HepG2 (cell line): Measurements from ENCODE around the gene SERPINF2. TPM values are rescaled to one million over a fixed set of nuclear protein-coding genes. Genes with fewer than 3 reads are reported as not detected.

Experiments
- BATF2 ChIP-seq: sonication (generic); formaldehyde crosslinking; IDR thresholded peaks from 2 replicates; pipeline ENCODE4 v1.8.0; 2022; ENCODE audit warnings: mild to moderate bottlenecking, missing genetic modification reagents, moderate library complexity
- CBFB ChIP-seq: sonication (generic); formaldehyde crosslinking; IDR thresholded peaks from 2 replicates; pipeline ENCODE4 v1.4.0; 2020; ENCODE audit warnings: missing genetic modification reagents
- CENPT ChIP-seq: sonication (generic); formaldehyde crosslinking; IDR thresholded peaks from 2 replicates; pipeline ENCODE4 v1.8.0; 2022; ENCODE audit warnings: low read depth, mild to moderate bottlenecking, moderate library complexity, missing genetic modification reagents
- CENPX ChIP-seq: sonication (generic); formaldehyde crosslinking; IDR thresholded peaks from 2 replicates; pipeline ENCODE4 v1.9.0; 2021; ENCODE audit warnings: mild to moderate bottlenecking, missing genetic modification reagents, moderate library complexity
- DMTF1 ChIP-seq: sonication (generic); formaldehyde crosslinking; IDR thresholded peaks from 2 replicates; pipeline ENCODE4 v1.4.0; 2020; ENCODE audit warnings: mild to moderate bottlenecking, missing genetic modification reagents
- ETV6 ChIP-seq: sonication (generic); formaldehyde crosslinking; conservative IDR thresholded peaks from 2 replicates; pipeline ENCODE4 v1.4.0; 2020; ENCODE audit warnings: missing genetic modification reagents
- HDAC1 ChIP-seq: sonication (generic); formaldehyde crosslinking; IDR thresholded peaks from 2 replicates; pipeline ENCODE4 v1.5.1; 2020; ENCODE audit warnings: mild to moderate bottlenecking, missing genetic modification reagents
- HMG20A ChIP-seq: IDR thresholded peaks from 2 replicates; pipeline ENCODE4 v1.6.1; 2016; ENCODE audit warnings: borderline replicate concordance
- HNRNPL ChIP-seq: fragments of 200-400 bp; formaldehyde crosslinking; IDR thresholded peaks from 2 replicates; pipeline ENCODE4 v1.6.1; 2017; ENCODE audit warnings: mild to moderate bottlenecking, low read depth, low read length
- KLF12 ChIP-seq: sonication (generic); formaldehyde crosslinking; IDR thresholded peaks from 2 replicates; pipeline ENCODE4 v1.4.0; 2020; ENCODE audit warnings: missing genetic modification reagents, borderline replicate concordance
- NONO ChIP-seq, 2 experiments: fragments of 450-650 bp in 1 of 2; sonication (generic) in 1 of 2; formaldehyde crosslinking in 1 of 2; IDR thresholded peaks in 1 of 2; conservative IDR thresholded peaks in 1 of 2; 2 replicates each; pipeline versions ENCODE4 v1.6.1 to v1.8.0; 2017 to 2022; ENCODE audit warnings: mild to moderate bottlenecking in 1 of 2, missing genetic modification reagents in 1 of 2, moderate library complexity in 1 of 2
- NR2F6 ChIP-seq, 2 experiments: IDR thresholded peaks; 2 replicates each; pipeline ENCODE4 v1.6.1; 2016; ENCODE audit warnings: antibody characterized with exemption in 1 of 2, mild to moderate bottlenecking in 1 of 2
- SKI ChIP-seq: fragments of 450-650 bp; IDR thresholded peaks from one replicate; pipeline ENCODE4 v1.6.1; 2018; ENCODE audit warnings: mild to moderate bottlenecking; ENCODE audit not compliant: partially characterized antibody
- SOX13 ChIP-seq, 3 experiments: fragments of 450-650 bp in 1 of 3; sonication (generic) in 1 of 3; formaldehyde crosslinking in 1 of 3; IDR thresholded peaks in 2 of 3; conservative IDR thresholded peaks in 1 of 3; 2 replicates each; pipeline versions ENCODE4 v1.5.0 to v1.6.1; 2016 to 2020; ENCODE audit warnings: antibody characterized with exemption in 1 of 3, mild to moderate bottlenecking in 1 of 3, missing compliant biosample characterization in 1 of 3, missing genetic modification reagents in 1 of 3, moderate library complexity in 1 of 3
- TERF1 ChIP-seq: sonication (generic); formaldehyde crosslinking; IDR thresholded peaks from 2 replicates; pipeline ENCODE4 v1.8.0; 2022; ENCODE audit warnings: mild to moderate bottlenecking, missing genetic modification reagents, moderate library complexity
- TGIF2 ChIP-seq: IDR thresholded peaks from 2 replicates; pipeline ENCODE4 v1.6.1; 2016; ENCODE audit warnings: control low read depth, missing compliant biosample characterization
- ZFP82 ChIP-seq: sonication (generic); formaldehyde crosslinking; IDR thresholded peaks from 2 replicates; pipeline ENCODE4 v1.5.1; 2020; ENCODE audit warnings: mild to moderate bottlenecking, missing genetic modification reagents, borderline replicate concordance
- ZNF292 ChIP-seq: sonication (generic); formaldehyde crosslinking; IDR thresholded peaks from 2 replicates; pipeline ENCODE4 v1.8.1; 2022; ENCODE audit warnings: mild to moderate bottlenecking, low read depth, missing genetic modification reagents, borderline replicate concordance
- ZNF468 ChIP-seq: sonication (generic); formaldehyde crosslinking; IDR thresholded peaks from 2 replicates; pipeline ENCODE4 v1.8.0; 2022; ENCODE audit warnings: mild to moderate bottlenecking, moderate library complexity, missing genetic modification reagents
- ZNF530 ChIP-seq: sonication (generic); formaldehyde crosslinking; IDR thresholded peaks from 2 replicates; pipeline ENCODE4 v1.5.0; 2020; ENCODE audit warnings: low read depth, mild to moderate bottlenecking, missing genetic modification reagents
- ZNF670 ChIP-seq: sonication (generic); formaldehyde crosslinking; IDR thresholded peaks from 2 replicates; pipeline ENCODE4 v1.8.0; 2022; ENCODE audit warnings: mild to moderate bottlenecking, missing genetic modification reagents, borderline replicate concordance
- ZNF879 ChIP-seq: sonication (generic); formaldehyde crosslinking; IDR thresholded peaks from 2 replicates; pipeline ENCODE4 v1.8.1; 2023; ENCODE audit warnings: missing genetic modification reagents
- ZSCAN9 ChIP-seq: IDR thresholded peaks from 2 replicates; pipeline ENCODE4 v1.6.1; 2016; ENCODE audit warnings: borderline replicate concordance
- polyA plus RNA-seq, 8 experiments: library from polyadenylated mRNA; depleted of rRNA in 3 of 8; stranded (reverse) in 7 of 8; unstranded in 1 of 8; fragments of >200 nt; fragmentation: Illumina TruSeq in 4 of 8; extraction: Trizol in 4 of 8; gene quantifications; 2 replicates each; pipeline versions ENCODE4 v1.2.1 to v1.2.3, GENCODE V29; 2011 to 2016; ENCODE audit warnings: low read depth in 4 of 8, missing spikeins in 1 of 8, mixed read lengths in 1 of 8; ENCODE audit not compliant: insufficient read depth in 1 of 8
- total RNA-seq, 5 experiments: library from RNA; depleted of rRNA; stranded (reverse); fragments of >200 nt; fragmentation: Illumina TruSeq; extraction: Trizol; gene quantifications; 2 replicates each; pipeline ENCODE4 v1.2.3, GENCODE V29; 2016; ENCODE audit warnings: low read depth in 1 of 5
- TF ChIP-seq, protein P1 (sequence below): sonication (generic); formaldehyde crosslinking; IDR thresholded peaks from 2 replicates; pipeline ENCODE4 v1.4.0; 2020; ENCODE audit warnings: missing genetic modification reagents

The SERPINF2 gene
- total and polyA plus RNA-seq, 2 of the 13 experiments (the other 11 are each of a cell fraction or from before 2014, with no cell fraction given): 309 to 548 TPM

GRCh38 chr17:1714980-1715802 is 27.5 kb upstream of the SERPINF2 start (continued):
- TF ChIP-seq HDAC1 (CRISPR knock-in tag): peak; percentile 57
- TF ChIP-seq KLF12 (CRISPR knock-in tag): no peak; the same call in 1 of the 2 replicates
- no peak for TF ChIP-seq NONO (IDR thresholded peaks at IDR 0.05)
- TF ChIP-seq NONO (CRISPR knock-in tag; conservative IDR thresholded peaks at IDR 0.05): no peak
- TF ChIP-seq SOX13 (IDR thresholded peaks at IDR 0.05): no peak
- peak; percentile 36 to 87; a peak in 1 of 4 replicates for TF ChIP-seq SOX13 (CRISPR knock-in tag; conservative IDR thresholded peaks at IDR 0.05 in 1 of 2, IDR thresholded peaks at IDR 0.05 in 1 of 2)
- no peak for TF ChIP-seq HMG20A (CRISPR knock-in tag)
- TF ChIP-seq ZNF468 (CRISPR knock-in tag): no peak
- TF ChIP-seq, protein P1, sequence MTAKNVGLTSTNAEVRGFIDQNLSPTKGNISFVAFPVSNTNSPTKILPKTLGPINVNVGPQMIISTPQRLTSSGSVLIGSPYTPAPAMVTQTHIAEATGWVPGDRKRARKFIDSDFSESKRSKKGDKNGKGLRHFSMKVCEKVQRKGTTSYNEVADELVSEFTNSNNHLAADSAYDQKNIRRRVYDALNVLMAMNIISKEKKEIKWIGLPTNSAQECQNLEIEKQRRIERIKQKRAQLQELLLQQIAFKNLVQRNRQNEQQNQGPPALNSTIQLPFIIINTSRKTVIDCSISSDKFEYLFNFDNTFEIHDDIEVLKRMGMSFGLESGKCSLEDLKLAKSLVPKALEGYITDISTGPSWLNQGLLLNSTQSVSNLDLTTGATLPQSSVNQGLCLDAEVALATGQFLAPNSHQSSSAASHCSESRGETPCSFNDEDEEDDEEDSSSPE: 0 out of 2 replicates have a peak, but pooled peaks have one; percentile 19
- peak; percentile 69; the same call in 1 of the 2 replicates for TF ChIP-seq HNRNPL
- TF ChIP-seq CENPT (CRISPR knock-in tag): no peak
- peak; percentile 96 for TF ChIP-seq TGIF2 (CRISPR knock-in tag)
- TF ChIP-seq NR2F6 (IDR thresholded peaks at IDR 0.05): no peak
- no peak for TF ChIP-seq NR2F6 (CRISPR knock-in tag; IDR thresholded peaks at IDR 0.05)
- TF ChIP-seq ZNF879 (CRISPR knock-in tag): no peak
- no peak for TF ChIP-seq ZNF530 (CRISPR knock-in tag)
- TF ChIP-seq DMTF1 (CRISPR knock-in tag): no peak
- TF ChIP-seq TERF1: no peak
- TF ChIP-seq BATF2 (CRISPR knock-in tag): no peak
- 0 out of 2 replicates have a peak, but pooled peaks have one; percentile 34 for TF ChIP-seq ETV6 (CRISPR knock-in tag)
- peak; percentile 17 for TF ChIP-seq SKI
- TF ChIP-seq ZFP82 (CRISPR knock-in tag): peak; percentile 88; the same call in 1 of the 2 replicates
- no peak for TF ChIP-seq ZNF292
- peak; percentile 35; the same call in 1 of the 2 replicates for TF ChIP-seq CBFB (CRISPR knock-in tag)
- no peak for TF ChIP-seq CENPX (CRISPR knock-in tag)
- 0 out of 2 replicates have a peak, but pooled peaks have one; percentile 39 for TF ChIP-seq ZNF670 (CRISPR knock-in tag)
- TF ChIP-seq ZSCAN9: no peak
